ENCODE results near the gene NRL.
"Not testable (repeated sequence)": the region's sequence is repeated elsewhere in the genome, so short reads cannot be mapped to it uniquely, and the experiment has no call there.

Gene NRL

GRCh38 chr14:24062216-24062980 lies 52.4 kb downstream of the NRL start:
- DNase-seq = no peak

- DNase-seq = no peak
Observed at GRCh38 chr14:24060984-24061913, 53.5 kb downstream of the NRL start.

- no peak for DNase-seq
Observed at GRCh38 chr14:24060443-24060842, 54.3 kb downstream of the NRL start.

GRCh38 chr14:24059841-24060388 lies 54.8 kb downstream of the NRL start:
- DNase-seq = no peak

GRCh38 chr14:24058951-24059475 lies 55.7 kb downstream of the NRL start:
- DNase-seq = no peak

- DNase-seq = peak; percentile 50
Observed at GRCh38 chr14:24058260-24058950, 56.3 kb downstream of the NRL start.

- DNase-seq = no peak
Observed at GRCh38 chr14:24057867-24058259, 56.9 kb downstream of the NRL start.

- no peak for DNase-seq
Observed at GRCh38 chr14:24057271-24057670, 57.5 kb downstream of the NRL start.

- no peak for DNase-seq
Observed at GRCh38 chr14:24056800-24057184, 58.0 kb downstream of the NRL start.

- DNase-seq = no peak
Observed at GRCh38 chr14:24055971-24056799, 58.6 kb downstream of the NRL start.

GRCh38 chr14:24054646-24055045 lies 60.1 kb downstream of the NRL start:
- DNase-seq = no peak

- DNase-seq = no peak
Observed at GRCh38 chr14:24054324-24054641, 60.5 kb downstream of the NRL start.

GRCh38 chr14:24053548-24054323 lies 61.0 kb downstream of the NRL start:
- DNase-seq = no peak

GRCh38 chr14:24052656-24053547 lies 61.8 kb downstream of the NRL start:
- DNase-seq = no peak

- peak; percentile 72 for DNase-seq
Observed at GRCh38 chr14:24051789-24052655, 62.7 kb downstream of the NRL start, which contains the start of gene CARMIL3. CARMIL3 (plus strand) TSS chr14:24052009; CDS start chr14:24052154, 145 bp downstream.

GRCh38 chr14:24051176-24051788 lies 63.5 kb downstream of the NRL start:
- DNase-seq = no peak

GRCh38 chr14:24050753-24051152 lies 64.0 kb downstream of the NRL start:
- DNase-seq = not testable (repeated sequence)

- not testable (repeated sequence) for DNase-seq
Observed at GRCh38 chr14:24049002-24049401, 65.7 kb downstream of the NRL start.

GRCh38 chr14:24042746-24043145 lies 72.0 kb downstream of the NRL start:
- DNase-seq = no peak
